OCI-LY7 (cell line): ENCODE results near the gene SSBP2. TPM values are rescaled to one million over a fixed set of nuclear protein-coding genes. Genes with fewer than 3 reads are reported as not detected.
A peak's percentile ranks its signal among the peaks of the same experiment; 100 is the strongest.

Source experiments
- BruUV-seq: library from RNA; stranded (reverse); fragments of 400-500 nt; replicated peaks from 2 replicates; lab custom pipeline; 2021; lab: Mats Ljungman, UMichigan
- CTCF ChIA-PET: fragments of 300-600 bp; sonication (Branson Sonifier 250); formaldehyde crosslinking; loops from one replicate; lab custom pipeline; 2022; ENCODE audit warnings: antibody characterized with exemption; ENCODE audit not compliant: unreplicated experiment; lab: Charles Lee
- POLR2A ChIA-PET: fragments of 300-600 bp; sonication (Branson Sonifier 250); formaldehyde crosslinking; loops from one replicate; lab custom pipeline; 2022; ENCODE audit warnings: antibody characterized with exemption; lab: Charles Lee
- DNase-seq: peaks from one replicate; pipeline ENCODE4 v3.0.0-alpha.2; 2015; ENCODE audit warnings: low spot score
- H2AFZ ChIP-seq: fragments of 200-600 bp; sonication (generic), shearing (Covaris generic); 2 replicates; pipeline ENCODE4 v1.6.1; 2014; ENCODE audit warnings: mild to moderate bottlenecking, antibody characterized with exemption, low read length, moderate library complexity
- H3K27ac ChIP-seq: fragments of 200-600 bp; sonication (generic); 2 replicates; pipeline ENCODE4 v1.5.1; 2014; ENCODE audit warnings: mixed run types, low read depth, mild to moderate bottlenecking, moderate library complexity, low read length, inconsistent platforms; ENCODE audit not compliant: poor library complexity, severe bottlenecking
- H3K36me3 ChIP-seq: fragments of 200-600 bp; sonication (generic); 2 replicates; pipeline ENCODE4 v1.6.1; 2014; ENCODE audit warnings: mild to moderate bottlenecking, antibody characterized with exemption, low read length, moderate library complexity, mixed read lengths; ENCODE audit not compliant: insufficient read depth
- H3K4me1 ChIP-seq: fragments of 200-600 bp; sonication (generic); 2 replicates; pipeline ENCODE4 v1.5.1; 2014; ENCODE audit warnings: mild to moderate bottlenecking, low read length; ENCODE audit not compliant: insufficient read depth, poor library complexity, severe bottlenecking
- H3K4me2 ChIP-seq: fragments of 200-600 bp; sonication (generic); 2 replicates; pipeline ENCODE4 v1.6.1; 2014; ENCODE audit warnings: mild to moderate bottlenecking, low read length
- H3K4me3 ChIP-seq: fragments of 200-600 bp; sonication (generic); 2 replicates; pipeline ENCODE4 v1.5.1; 2014; ENCODE audit warnings: mild to moderate bottlenecking, low read depth, low read length; ENCODE audit not compliant: poor library complexity, severe bottlenecking
- H3K79me2 ChIP-seq: fragments of 200-600 bp; sonication (generic); 2 replicates; pipeline ENCODE4 v1.6.1; 2016; ENCODE audit warnings: low read depth, mild to moderate bottlenecking, low read length, moderate library complexity, mixed read lengths; ENCODE audit not compliant: insufficient read depth
- H3K9me2 ChIP-seq: fragments of 200-600 bp; sonication (generic); 2 replicates; pipeline ENCODE4 v1.6.1; 2016; ENCODE audit warnings: mild to moderate bottlenecking, low read length, mixed read lengths; ENCODE audit not compliant: insufficient read depth
- H3K9me3 ChIP-seq: fragments of 200-600 bp; sonication (generic); 2 replicates; pipeline ENCODE4 v1.6.1; 2014; ENCODE audit warnings: mild to moderate bottlenecking, mixed run types, low read length, mixed read lengths
- H4K20me1 ChIP-seq: fragments of 200-600 bp; sonication (generic); 2 replicates; pipeline ENCODE4 v1.6.1; 2014; ENCODE audit warnings: mild to moderate bottlenecking, antibody characterized with exemption, low read length, moderate library complexity, mixed read lengths; ENCODE audit not compliant: insufficient read depth
- CTCF ChIP-seq: fragments of 200-600 bp; sonication (generic); conservative IDR thresholded peaks from 2 replicates; pipeline ENCODE4 v1.5.1; 2014; ENCODE audit warnings: mild to moderate bottlenecking, antibody characterized with exemption, low read length, moderate library complexity, mixed read lengths
- EZH2phosphoT487 ChIP-seq: fragments of 200-600 bp; sonication (generic); IDR thresholded peaks from 2 replicates; pipeline ENCODE4 v1.6.1; 2018; ENCODE audit warnings: low read depth, borderline replicate concordance, mild to moderate bottlenecking, mixed run types, antibody characterized with exemption, low read length, moderate library complexity, mixed read lengths
- intact Hi-C: fragments of 100-400 bp; cut with micrococcal nuclease; formaldehyde crosslinking; loops from one replicate; pipeline ENCODE4 v1.10.0; 2022; ENCODE audit not compliant: unreplicated experiment
- total RNA-seq, 2 experiments: library from RNA; depleted of rRNA in 1 of 2; stranded (reverse); fragments of >200 nt in 1 of 2; shearing (Covaris generic) in 1 of 2; gene quantifications; 2 replicates each; pipeline ENCODE4 v1.2.3, GENCODE V29; 2014 to 2022

The SSBP2 gene
- total RNA-seq, 2 experiments from 2014 or later, result 140 to 172 TPM

GRCh38 chr5:81782811-81783210 is 31.9 kb upstream of the SSBP2 start:
- Histone ChIP-seq H3K36me3 (no peaks in the 10 kb centered on the region), H2AFZ (no peak overlapping the region), H3K9me2 (no peaks in the 10 kb centered on the region), H4K20me1 (no peaks in the 10 kb centered on the region), H3K4me3 (no peak overlapping the region), H3K79me2 (no peaks in the 10 kb centered on the region), H3K4me2 (no peak overlapping the region), H3K27ac (no peak overlapping the region), H3K4me1 (peaks cover 31% of the 10 kb centered on the region), H3K9me3 (no peaks in the 10 kb centered on the region)
- BruUV-seq, result no TSS peak
- ChIA-PET CTCF (no interaction called here), POLR2A (interaction anchor here (0.6 to 1.1 kb wide), 6 partner anchors 13 to 588 kb away, joined by 3 read pairs; no protein-coding TSS in a partner anchor)
- intact Hi-C loops, result no loop called here
- TF ChIP-seq EZH2phosphoT487, result no peak
- TF ChIP-seq CTCF, result no peak
- no peak for DNase-seq

GRCh38 chr5:81779916-81780266 is 29.0 kb upstream of the SSBP2 start:
- TF ChIP-seq EZH2phosphoT487, result no peak
- no peak for TF ChIP-seq CTCF
- Histone ChIP-seq H3K4me3 (no peak overlapping the region), H3K36me3 (no peaks in the 10 kb centered on the region), H3K9me3 (no peaks in the 10 kb centered on the region), H3K4me1 (peaks cover 17% of the 10 kb centered on the region), H3K4me2 (peak overlapping the region; percentile 82), H3K9me2 (no peaks in the 10 kb centered on the region), H3K27ac (no peak overlapping the region), H3K79me2 (no peaks in the 10 kb centered on the region), H2AFZ (peak overlapping the region; percentile 96), H4K20me1 (no peaks in the 10 kb centered on the region)
- no TSS peak for BruUV-seq
- POLR2A ChIA-PET, result interaction anchor here (0.6 to 2.4 kb wide), 20 partner anchors 7 to 196 kb away, joined by 3 to 20 read pairs (median 6); partner anchors contain the start of gene SSBP2
- no peak for DNase-seq
- intact Hi-C loops, result no loop called here
- CTCF ChIA-PET, result interaction anchor here (0.7 to 1.2 kb wide), 2 partner anchors 9 to 10 kb away, joined by 3 read pairs; no protein-coding TSS in a partner anchor

- ChIA-PET POLR2A (interaction anchor here (0.6 to 2.4 kb wide), 23 partner anchors 8 to 200 kb away, joined by 3 to 20 read pairs (median 5); partner anchors contain the start of gene SSBP2), CTCF (interaction anchor here (0.7 to 1.2 kb wide), 4 partner anchors 9 to 72 kb away, joined by 3 to 5 read pairs (median 3); no protein-coding TSS in a partner anchor)
- peaks cover 17% of the 10 kb centered on the region for H3K4me1 ChIP-seq
- peak overlapping the region; percentile 96 for H2AFZ ChIP-seq
- H3K4me3 ChIP-seq, result peak overlapping the region; percentile 62
- intact Hi-C loops, result no loop called here
- peak overlapping the region; percentile 82 for H3K4me2 ChIP-seq
- no peaks in the 10 kb centered on the region for H3K9me2 ChIP-seq
- peak overlapping the region; percentile 2 for H3K27ac ChIP-seq
- DNase-seq, result peak; percentile 49
- H3K9me3 ChIP-seq, result no peaks in the 10 kb centered on the region
- no peaks in the 10 kb centered on the region for H3K36me3 ChIP-seq
- TF ChIP-seq CTCF (no peak), EZH2phosphoT487 (no peak)
- no peaks in the 10 kb centered on the region for H4K20me1 ChIP-seq
- no TSS peak for BruUV-seq
- no peaks in the 10 kb centered on the region for H3K79me2 ChIP-seq
Measured at GRCh38 chr5:81779125-81779915, 28.4 kb upstream of the SSBP2 start.
